ENCODE measurements around the gene SGMS2. TPM values are rescaled to one million over a fixed set of nuclear protein-coding genes. Genes with fewer than 3 reads are reported as not detected.
A peak's percentile ranks its signal among the peaks of the same experiment; 100 is the strongest.

Gene SGMS2
- total and polyA plus RNA-seq, 2 donors = 1.0 to 1.2 TPM

DNA sequence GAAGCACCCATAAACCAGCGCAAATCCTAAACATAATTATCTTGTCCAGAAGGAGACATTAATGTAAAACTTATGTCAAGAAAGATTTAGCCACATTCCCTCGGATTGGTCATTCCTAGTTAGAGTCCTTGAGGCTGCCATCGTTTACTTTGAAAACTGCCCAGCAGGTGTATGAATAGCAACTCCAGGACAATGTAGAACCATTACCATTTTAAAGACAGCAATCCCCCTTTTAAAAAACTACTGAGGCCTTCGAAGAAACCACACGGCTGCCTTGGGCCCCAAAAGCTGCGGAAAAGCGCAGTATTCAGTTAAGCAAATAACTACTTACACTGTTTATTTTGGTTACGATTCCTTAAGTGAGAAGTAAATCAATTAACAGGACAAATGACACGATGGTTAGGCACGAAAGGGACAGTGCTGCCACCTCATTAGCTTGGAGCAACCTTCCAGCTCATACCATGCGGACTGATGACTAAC, 822 bp upstream of the SGMS2 start:
- H3K27ac ChIP-seq (ENCODE audit: low read depth in 1 of 2, low read length in 1 of 2) = no peak overlapping the region
- H3K9me3 ChIP-seq (ENCODE audit: control insufficient read depth in 2 of 2, insufficient read depth in 1 of 2, low read length in 1 of 2) = no peaks in the 10 kb centered on the region
- 82% methylated on average over 11 of the region's 11 CpGs for whole genome bisulfite sequencing
- H3K4me3 ChIP-seq (ENCODE audit: low read length in 2 of 2) = no peak overlapping the region
- peaks cover 29 to 80% of the 10 kb centered on the region in 2 donors for H3K27me3 ChIP-seq (ENCODE audit: control insufficient read depth in 2 of 2, insufficient read depth in 1 of 2, low read length in 1 of 2)
- peaks cover 6 to 12% of the 10 kb centered on the region in 2 donors for H3K4me1 ChIP-seq (ENCODE audit: control insufficient read depth in 2 of 2, insufficient read depth in 2 of 2, low read length in 2 of 2)
- DNase-seq (ENCODE audit: low read depth in 6 of 9, low spot score in 9 of 9) = no peak
- H3K36me3 ChIP-seq (ENCODE audit: control insufficient read depth in 2 of 2, insufficient read depth in 2 of 2, low read length in 1 of 2) = no peaks in the 10 kb centered on the region

- H3K4me1 ChIP-seq (ENCODE audit: control insufficient read depth in 2 of 2, insufficient read depth in 2 of 2, low read length in 2 of 2) = peaks cover 6 to 12% of the 10 kb centered on the region in 2 donors
- DNase-seq (ENCODE audit: low read depth in 6 of 9, low spot score in 9 of 9) = peak in 1 of 9 donors; percentile 6
These were observed 516 bp downstream of the SGMS2 start for GRCh38 chr4:107825072-107825824.

GRCh38 chr4:107826421-107826980, 1.8 kb downstream of the SGMS2 start:
- H3K27ac ChIP-seq (ENCODE audit: low read depth in 1 of 2, low read length in 1 of 2) = no peak overlapping the region
- H3K9me3 ChIP-seq (ENCODE audit: control insufficient read depth in 2 of 2, insufficient read depth in 1 of 2, low read length in 1 of 2) = no peaks in the 10 kb centered on the region
- no peaks in the 10 kb centered on the region for H3K36me3 ChIP-seq (ENCODE audit: control insufficient read depth in 2 of 2, insufficient read depth in 2 of 2, low read length in 1 of 2)
- no peak for DNase-seq (ENCODE audit: low read depth in 6 of 9, low spot score in 9 of 9)
- WGBS = 94% methylated on average over 5 of the region's 5 CpGs
- peaks cover 6 to 12% of the 10 kb centered on the region in 2 donors for H3K4me1 ChIP-seq (ENCODE audit: control insufficient read depth in 2 of 2, insufficient read depth in 2 of 2, low read length in 2 of 2)
- no peak overlapping the region for H3K4me3 ChIP-seq (ENCODE audit: low read length in 2 of 2)
- H3K27me3 ChIP-seq (ENCODE audit: control insufficient read depth in 2 of 2, insufficient read depth in 1 of 2, low read length in 1 of 2) = peaks cover 29 to 68% of the 10 kb centered on the region in 2 donors

More at GRCh38 chr4:107825072-107825824, 516 bp downstream of the SGMS2 start:
- WGBS = 6% methylated on average over 39 of the region's 39 CpGs
- no peaks in the 10 kb centered on the region for H3K9me3 ChIP-seq (ENCODE audit: control insufficient read depth in 2 of 2, insufficient read depth in 1 of 2, low read length in 1 of 2)
- H3K36me3 ChIP-seq (ENCODE audit: control insufficient read depth in 2 of 2, insufficient read depth in 2 of 2, low read length in 1 of 2) = no peaks in the 10 kb centered on the region
- peak overlapping the region in 1 of 2 donors; percentile 25 for H3K27ac ChIP-seq (ENCODE audit: low read depth in 1 of 2, low read length in 1 of 2)
- H3K27me3 ChIP-seq (ENCODE audit: control insufficient read depth in 2 of 2, insufficient read depth in 1 of 2, low read length in 1 of 2) = peaks cover 29 to 75% of the 10 kb centered on the region in 2 donors
- H3K4me3 ChIP-seq (ENCODE audit: low read length in 2 of 2) = peak overlapping the region; percentile 29 to 56

GRCh38 chr4:107828315-107829090, 3.8 kb downstream of the SGMS2 start:
- no peak overlapping the region for H3K4me3 ChIP-seq (ENCODE audit: low read length in 2 of 2)
- peaks cover 26 to 50% of the 10 kb centered on the region in 2 donors for H3K27me3 ChIP-seq (ENCODE audit: control insufficient read depth in 2 of 2, insufficient read depth in 1 of 2, low read length in 1 of 2)
- H3K4me1 ChIP-seq (ENCODE audit: control insufficient read depth in 2 of 2, insufficient read depth in 2 of 2, low read length in 2 of 2) = peaks cover 6 to 12% of the 10 kb centered on the region in 2 donors
- no peaks in the 10 kb centered on the region for H3K9me3 ChIP-seq (ENCODE audit: control insufficient read depth in 2 of 2, insufficient read depth in 1 of 2, low read length in 1 of 2)
- WGBS = 98% methylated on average over 6 of the region's 6 CpGs
- DNase-seq (ENCODE audit: low read depth in 6 of 9, low spot score in 9 of 9) = no peak
- H3K36me3 ChIP-seq (ENCODE audit: control insufficient read depth in 2 of 2, insufficient read depth in 2 of 2, low read length in 1 of 2) = no peaks in the 10 kb centered on the region
- no peak overlapping the region for H3K27ac ChIP-seq (ENCODE audit: low read depth in 1 of 2, low read length in 1 of 2)

DNA sequence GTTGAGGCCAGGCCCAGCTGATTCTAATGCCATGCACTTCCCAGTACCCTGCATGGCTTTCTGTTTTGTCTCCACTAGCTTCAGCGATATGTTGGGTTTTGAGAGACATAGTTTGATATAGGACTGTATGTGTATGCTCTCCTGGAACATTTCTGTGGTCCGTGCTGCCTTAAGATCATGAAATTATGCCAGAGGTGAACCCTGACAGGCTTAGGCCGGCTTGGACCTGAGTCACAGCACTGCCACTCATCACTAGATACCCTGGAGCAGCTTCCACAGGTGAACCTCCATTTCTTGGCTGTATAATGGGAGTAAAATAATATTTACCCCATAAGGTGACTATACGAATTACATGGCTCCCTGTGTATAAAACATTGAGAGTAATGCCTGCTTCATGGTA, 6.4 kb downstream of the SGMS2 start:
- Histone ChIP-seq H3K4me1 (ENCODE audit: control insufficient read depth in 2 of 2, insufficient read depth in 2 of 2, low read length in 2 of 2) (no peaks in the 10 kb centered on the region), H3K27ac (ENCODE audit: low read depth in 1 of 2, low read length in 1 of 2) (no peak overlapping the region), H3K9me3 (ENCODE audit: control insufficient read depth in 2 of 2, insufficient read depth in 1 of 2, low read length in 1 of 2) (no peaks in the 10 kb centered on the region), H3K27me3 (ENCODE audit: control insufficient read depth in 2 of 2, insufficient read depth in 1 of 2, low read length in 1 of 2) (peaks cover 5 to 24% of the 10 kb centered on the region in 2 donors), H3K4me3 (ENCODE audit: low read length in 2 of 2) (no peak overlapping the region), H3K36me3 (ENCODE audit: control insufficient read depth in 2 of 2, insufficient read depth in 2 of 2, low read length in 1 of 2) (no peaks in the 10 kb centered on the region)
- DNase-seq (ENCODE audit: low read depth in 6 of 9, low spot score in 9 of 9) = no peak
- 96% methylated on average over 4 of the region's 4 CpGs for WGBS

- 97% methylated on average over 2 of the region's 2 CpGs for WGBS
- Histone ChIP-seq H3K27me3 (ENCODE audit: control insufficient read depth in 2 of 2, insufficient read depth in 1 of 2, low read length in 1 of 2) (peaks cover 0 to 13% of the 10 kb centered on the region in 2 donors), H3K4me1 (ENCODE audit: control insufficient read depth in 2 of 2, insufficient read depth in 2 of 2, low read length in 2 of 2) (no peaks in the 10 kb centered on the region), H3K27ac (ENCODE audit: low read depth in 1 of 2, low read length in 1 of 2) (no peak overlapping the region), H3K4me3 (ENCODE audit: low read length in 2 of 2) (no peak overlapping the region), H3K9me3 (ENCODE audit: control insufficient read depth in 2 of 2, insufficient read depth in 1 of 2, low read length in 1 of 2) (no peaks in the 10 kb centered on the region), H3K36me3 (ENCODE audit: control insufficient read depth in 2 of 2, insufficient read depth in 2 of 2, low read length in 1 of 2) (no peaks in the 10 kb centered on the region)
- DNase-seq (ENCODE audit: low read depth in 6 of 9, low spot score in 9 of 9) = no peak
These were observed 7.6 kb downstream of the SGMS2 start for GRCh38 chr4:107832275-107832807.

GRCh38 chr4:107834241-107834794, 9.6 kb downstream of the SGMS2 start:
- Histone ChIP-seq H3K27me3 (ENCODE audit: control insufficient read depth in 2 of 2, insufficient read depth in 1 of 2, low read length in 1 of 2) (peaks cover 0 to 7% of the 10 kb centered on the region in 2 donors), H3K27ac (ENCODE audit: low read depth in 1 of 2, low read length in 1 of 2) (no peak overlapping the region), H3K4me3 (ENCODE audit: low read length in 2 of 2) (no peak overlapping the region), H3K4me1 (ENCODE audit: control insufficient read depth in 2 of 2, insufficient read depth in 2 of 2, low read length in 2 of 2) (no peaks in the 10 kb centered on the region), H3K36me3 (ENCODE audit: control insufficient read depth in 2 of 2, insufficient read depth in 2 of 2, low read length in 1 of 2) (no peaks in the 10 kb centered on the region), H3K9me3 (ENCODE audit: control insufficient read depth in 2 of 2, insufficient read depth in 1 of 2, low read length in 1 of 2) (no peaks in the 10 kb centered on the region)
- WGBS = 91% methylated on average over 1 of the region's 1 CpG
- no peak for DNase-seq (ENCODE audit: low read depth in 6 of 9, low spot score in 9 of 9)

- Histone ChIP-seq H3K27ac (ENCODE audit: low read depth in 1 of 2, low read length in 1 of 2) (no peak overlapping the region), H3K4me3 (ENCODE audit: low read length in 2 of 2) (no peak overlapping the region), H3K9me3 (ENCODE audit: control insufficient read depth in 2 of 2, insufficient read depth in 1 of 2, low read length in 1 of 2) (no peaks in the 10 kb centered on the region), H3K4me1 (ENCODE audit: control insufficient read depth in 2 of 2, insufficient read depth in 2 of 2, low read length in 2 of 2) (no peaks in the 10 kb centered on the region), H3K27me3 (ENCODE audit: control insufficient read depth in 2 of 2, insufficient read depth in 1 of 2, low read length in 1 of 2) (peaks cover 0 to 4% of the 10 kb centered on the region in 2 donors), H3K36me3 (ENCODE audit: control insufficient read depth in 2 of 2, insufficient read depth in 2 of 2, low read length in 1 of 2) (no peaks in the 10 kb centered on the region)
- no peak for DNase-seq (ENCODE audit: low read depth in 6 of 9, low spot score in 9 of 9)
- whole genome bisulfite sequencing = 97% methylated on average over 5 of the region's 5 CpGs
These were observed 10.7 kb downstream of the SGMS2 start for GRCh38 chr4:107835406-107835805.
